Non-pigmented ciliary epithelial cell (primary cell): ENCODE data around the gene CIBAR2.
"Not testable (repeated sequence)": the region's sequence is repeated elsewhere in the genome, so short reads cannot be mapped to it uniquely, and the experiment has no call there.

Experiments
- DNase-seq: peaks from one replicate; pipeline ENCODE4 v3.0.0-alpha.2; 2010; ENCODE audit warnings: low read depth

CIBAR2 gene

GRCh38 chr16:85128079-85128837, 16.0 kb upstream of the CIBAR2 start:
- DNase-seq = no peak

GRCh38 chr16:85127379-85127723, 15.1 kb upstream of the CIBAR2 start:
- no peak for DNase-seq

- peak; percentile 81 for DNase-seq
Measured at GRCh38 chr16:85126705-85127378, 14.6 kb upstream of the CIBAR2 start.

GRCh38 chr16:85126394-85126704, 14.1 kb upstream of the CIBAR2 start:
- DNase-seq = no peak

GRCh38 chr16:85125570-85126393, 13.5 kb upstream of the CIBAR2 start:
- DNase-seq = no peak

GRCh38 chr16:85124636-85125346, 12.5 kb upstream of the CIBAR2 start:
- no peak for DNase-seq

- DNase-seq = no peak
Measured at GRCh38 chr16:85123891-85124635, 11.8 kb upstream of the CIBAR2 start.

- not testable (repeated sequence) for DNase-seq
Measured at GRCh38 chr16:85123441-85123840, 11.2 kb upstream of the CIBAR2 start.

- no peak for DNase-seq
Measured at GRCh38 chr16:85120006-85120340, 7.7 kb upstream of the CIBAR2 start.

- DNase-seq = no peak
Measured at GRCh38 chr16:85117418-85117817, 5.1 kb upstream of the CIBAR2 start.

GRCh38 chr16:85114909-85115567, 2.8 kb upstream of the CIBAR2 start:
- no peak for DNase-seq

GRCh38 chr16:85113913-85114312, 1.6 kb upstream of the CIBAR2 start:
- no peak for DNase-seq

GRCh38 chr16:85113168-85113733, 979 bp upstream of the CIBAR2 start:
- DNase-seq = no peak

- DNase-seq = no peak
Measured at GRCh38 chr16:85111184-85111583, 1.1 kb downstream of the CIBAR2 start.

GRCh38 chr16:85110105-85110504, 2.2 kb downstream of the CIBAR2 start:
- DNase-seq = no peak

- no peak for DNase-seq
Measured at GRCh38 chr16:85107532-85107931, 4.7 kb downstream of the CIBAR2 start.

GRCh38 chr16:85107083-85107482, 5.2 kb downstream of the CIBAR2 start:
- no peak for DNase-seq

- DNase-seq = no peak
Measured at GRCh38 chr16:85105475-85105874, 6.8 kb downstream of the CIBAR2 start.

- no peak for DNase-seq
Measured at GRCh38 chr16:85104821-85105391, 7.4 kb downstream of the CIBAR2 start.

- no peak for DNase-seq
Measured at GRCh38 chr16:85104147-85104546, 8.1 kb downstream of the CIBAR2 start.
